Neural cell (in vitro differentiated cells): ENCODE measurements around the gene ALX4. TPM values are rescaled to one million over a fixed set of nuclear protein-coding genes. Genes with fewer than 3 reads are reported as not detected.

Experiments
- H2AFZ ChIP-seq: fragments of 200-600, 300-800 bp; sonication (generic), shearing (Covaris generic); 2 replicates; pipeline ENCODE4 v1.6.0; 2014; ENCODE audit warnings: low read depth, mild to moderate bottlenecking, antibody characterized with exemption, low read length, moderate library complexity
- H3F3A ChIP-seq: fragments of 200-600 bp; shearing (Covaris generic); 2 replicates; pipeline ENCODE4 v1.6.1; 2016; ENCODE audit warnings: mild to moderate bottlenecking, moderate library complexity, mixed read lengths, antibody characterized with exemption, low read length; ENCODE audit not compliant: insufficient read depth, poor library complexity, severe bottlenecking
- H3K27ac ChIP-seq: fragments of 200-600, 300-800 bp; sonication (generic), shearing (Covaris generic); 2 replicates; pipeline ENCODE4 v1.5.1; 2014; ENCODE audit warnings: mild to moderate bottlenecking, low read length, moderate library complexity
- H3K27me3 ChIP-seq: fragments of 300-800, 200-600 bp; sonication (generic), shearing (Covaris generic); 2 replicates; pipeline ENCODE4 v1.6.0; 2014; ENCODE audit warnings: mild to moderate bottlenecking, low read depth, low read length, moderate library complexity; ENCODE audit not compliant: insufficient read depth
- H3K36me3 ChIP-seq: fragments of 300-800, 200-600 bp; sonication (generic), shearing (Covaris generic); 2 replicates; pipeline ENCODE4 v1.5.1; 2014; ENCODE audit warnings: mild to moderate bottlenecking, antibody characterized with exemption, low read length, moderate library complexity; ENCODE audit not compliant: insufficient read depth
- H3K4me2 ChIP-seq: fragments of 300-800, 200-600 bp; sonication (generic), shearing (Covaris generic); 2 replicates; pipeline ENCODE4 v1.6.0; 2014; ENCODE audit warnings: mild to moderate bottlenecking, low read length
- H3K4me3 ChIP-seq: fragments of 300-800, 200-600 bp; sonication (generic), shearing (Covaris generic); 2 replicates; pipeline ENCODE4 v1.5.1; 2014; ENCODE audit warnings: mild to moderate bottlenecking, low read length, moderate library complexity
- H3K79me2 ChIP-seq: fragments of 200-600 bp; shearing (Covaris generic); replicated peaks from 2 replicates; pipeline ENCODE4 v1.6.0; 2014; ENCODE audit warnings: mild to moderate bottlenecking, low read length, moderate library complexity; ENCODE audit not compliant: insufficient read depth
- H3K9ac ChIP-seq: fragments of 300-800, 200-600 bp; sonication (generic), shearing (Covaris generic); 2 replicates; pipeline ENCODE4 v1.6.1; 2016; ENCODE audit warnings: mild to moderate bottlenecking, low read length, mixed read lengths
- H3K9me2 ChIP-seq: fragments of 200-600 bp; shearing (Covaris generic); 2 replicates; pipeline ENCODE4 v1.6.1; 2016; ENCODE audit warnings: mild to moderate bottlenecking, low read length, mixed read lengths; ENCODE audit not compliant: insufficient read depth
- H3K9me3 ChIP-seq: fragments of 200-600, 300-800 bp; sonication (generic), shearing (Covaris generic); 2 replicates; pipeline ENCODE4 v1.6.1; 2016; ENCODE audit warnings: mild to moderate bottlenecking, mixed run types, low read length, moderate library complexity, mixed read lengths
- H4K20me1 ChIP-seq: fragments of 200-600 bp; shearing (Covaris generic); 2 replicates; pipeline ENCODE4 v1.6.1; 2016; ENCODE audit warnings: mild to moderate bottlenecking, mixed run types; ENCODE audit not compliant: insufficient read depth
- EP300 ChIP-seq: fragments of 450-650 bp; conservative IDR thresholded peaks from 2 replicates; pipeline ENCODE4 v1.6.1; 2014; ENCODE audit warnings: antibody characterized with exemption, mild to moderate bottlenecking, moderate library complexity; ENCODE audit not compliant: poor library complexity, severe bottlenecking
- EZH2 ChIP-seq: fragments of 200-600, 300-800 bp; shearing (Covaris generic), sonication (generic); IDR thresholded peaks from 2 replicates; pipeline ENCODE4 v1.6.1; 2014; ENCODE audit warnings: antibody characterized with exemption, low read length, borderline replicate concordance, mild to moderate bottlenecking; ENCODE audit not compliant: insufficient read depth, poor library complexity, severe bottlenecking
- MXI1 ChIP-seq: fragments of 450-650 bp; conservative IDR thresholded peaks from 2 replicates; pipeline ENCODE4 v1.6.1; 2014; ENCODE audit warnings: antibody characterized with exemption, mild to moderate bottlenecking; ENCODE audit not compliant: poor library complexity, severe bottlenecking
- POLR2AphosphoS5 ChIP-seq: IDR thresholded peaks from 2 replicates; pipeline ENCODE4 v1.6.1; 2012
- RAD21 ChIP-seq: fragments of 450-650 bp; conservative IDR thresholded peaks from 2 replicates; pipeline ENCODE4 v1.6.1; 2014; ENCODE audit warnings: antibody characterized with exemption, mild to moderate bottlenecking, moderate library complexity
- SMC3 ChIP-seq: fragments of 450-650 bp; conservative IDR thresholded peaks from 2 replicates; pipeline ENCODE4 v1.6.1; 2014; ENCODE audit warnings: antibody characterized with exemption, mild to moderate bottlenecking, moderate library complexity; ENCODE audit not compliant: poor library complexity
- TAF1 ChIP-seq: IDR thresholded peaks from 2 replicates; pipeline ENCODE4 v1.6.1; 2012; ENCODE audit warnings: low read depth
- polyA plus RNA-seq: library from polyadenylated mRNA; depleted of rRNA; stranded (reverse); fragments of >200 nt; gene quantifications from 2 replicates; pipeline ENCODE4 v1.2.3, GENCODE V29; 2014
- TF ChIP-seq, protein P1 (sequence below): IDR thresholded peaks from 2 replicates; pipeline ENCODE4 v1.6.1; 2012; ENCODE audit warnings: borderline replicate concordance
- TF ChIP-seq, protein P2 (sequence below): fragments of 450-650 bp; IDR thresholded peaks from 2 replicates; pipeline ENCODE4 v1.5.1; 2014; ENCODE audit warnings: antibody characterized with exemption, mild to moderate bottlenecking, moderate library complexity; ENCODE audit not compliant: poor library complexity, severe bottlenecking

ALX4 gene
- polyA plus RNA-seq, 1 donor from 2014 or later = not detected

GRCh38 chr11:44224867-44225501 is 85.0 kb downstream of the ALX4 start:
- no peaks in the 10 kb centered on the region for H3K36me3 ChIP-seq
- no peaks in the 10 kb centered on the region for H3K79me2 ChIP-seq
- no peak overlapping the region for H3K9ac ChIP-seq
- no peak overlapping the region for H3K4me2 ChIP-seq
- H4K20me1 ChIP-seq = no peaks in the 10 kb centered on the region
- H3K27ac ChIP-seq = no peak overlapping the region
- no peak overlapping the region for H3K4me3 ChIP-seq
- H3K9me3 ChIP-seq = no peaks in the 10 kb centered on the region
- H2AFZ ChIP-seq = no peak overlapping the region
- no peaks in the 10 kb centered on the region for H3K9me2 ChIP-seq
- no peaks in the 10 kb centered on the region for H3F3A ChIP-seq
- no peaks in the 10 kb centered on the region for H3K27me3 ChIP-seq
- no peak for TF ChIP-seq EP300
- no peak for TF ChIP-seq POLR2AphosphoS5
- TF ChIP-seq TAF1 = no peak
- no peak for TF ChIP-seq RAD21
- no peak for TF ChIP-seq MXI1
- TF ChIP-seq EZH2 = no peak
- TF ChIP-seq SMC3 = no peak
- TF ChIP-seq, protein P1, sequence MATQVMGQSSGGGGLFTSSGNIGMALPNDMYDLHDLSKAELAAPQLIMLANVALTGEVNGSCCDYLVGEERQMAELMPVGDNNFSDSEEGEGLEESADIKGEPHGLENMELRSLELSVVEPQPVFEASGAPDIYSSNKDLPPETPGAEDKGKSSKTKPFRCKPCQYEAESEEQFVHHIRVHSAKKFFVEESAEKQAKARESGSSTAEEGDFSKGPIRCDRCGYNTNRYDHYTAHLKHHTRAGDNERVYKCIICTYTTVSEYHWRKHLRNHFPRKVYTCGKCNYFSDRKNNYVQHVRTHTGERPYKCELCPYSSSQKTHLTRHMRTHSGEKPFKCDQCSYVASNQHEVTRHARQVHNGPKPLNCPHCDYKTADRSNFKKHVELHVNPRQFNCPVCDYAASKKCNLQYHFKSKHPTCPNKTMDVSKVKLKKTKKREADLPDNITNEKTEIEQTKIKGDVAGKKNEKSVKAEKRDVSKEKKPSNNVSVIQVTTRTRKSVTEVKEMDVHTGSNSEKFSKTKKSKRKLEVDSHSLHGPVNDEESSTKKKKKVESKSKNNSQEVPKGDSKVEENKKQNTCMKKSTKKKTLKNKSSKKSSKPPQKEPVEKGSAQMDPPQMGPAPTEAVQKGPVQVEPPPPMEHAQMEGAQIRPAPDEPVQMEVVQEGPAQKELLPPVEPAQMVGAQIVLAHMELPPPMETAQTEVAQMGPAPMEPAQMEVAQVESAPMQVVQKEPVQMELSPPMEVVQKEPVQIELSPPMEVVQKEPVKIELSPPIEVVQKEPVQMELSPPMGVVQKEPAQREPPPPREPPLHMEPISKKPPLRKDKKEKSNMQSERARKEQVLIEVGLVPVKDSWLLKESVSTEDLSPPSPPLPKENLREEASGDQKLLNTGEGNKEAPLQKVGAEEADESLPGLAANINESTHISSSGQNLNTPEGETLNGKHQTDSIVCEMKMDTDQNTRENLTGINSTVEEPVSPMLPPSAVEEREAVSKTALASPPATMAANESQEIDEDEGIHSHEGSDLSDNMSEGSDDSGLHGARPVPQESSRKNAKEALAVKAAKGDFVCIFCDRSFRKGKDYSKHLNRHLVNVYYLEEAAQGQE = no peak
- TF ChIP-seq, protein P2, sequence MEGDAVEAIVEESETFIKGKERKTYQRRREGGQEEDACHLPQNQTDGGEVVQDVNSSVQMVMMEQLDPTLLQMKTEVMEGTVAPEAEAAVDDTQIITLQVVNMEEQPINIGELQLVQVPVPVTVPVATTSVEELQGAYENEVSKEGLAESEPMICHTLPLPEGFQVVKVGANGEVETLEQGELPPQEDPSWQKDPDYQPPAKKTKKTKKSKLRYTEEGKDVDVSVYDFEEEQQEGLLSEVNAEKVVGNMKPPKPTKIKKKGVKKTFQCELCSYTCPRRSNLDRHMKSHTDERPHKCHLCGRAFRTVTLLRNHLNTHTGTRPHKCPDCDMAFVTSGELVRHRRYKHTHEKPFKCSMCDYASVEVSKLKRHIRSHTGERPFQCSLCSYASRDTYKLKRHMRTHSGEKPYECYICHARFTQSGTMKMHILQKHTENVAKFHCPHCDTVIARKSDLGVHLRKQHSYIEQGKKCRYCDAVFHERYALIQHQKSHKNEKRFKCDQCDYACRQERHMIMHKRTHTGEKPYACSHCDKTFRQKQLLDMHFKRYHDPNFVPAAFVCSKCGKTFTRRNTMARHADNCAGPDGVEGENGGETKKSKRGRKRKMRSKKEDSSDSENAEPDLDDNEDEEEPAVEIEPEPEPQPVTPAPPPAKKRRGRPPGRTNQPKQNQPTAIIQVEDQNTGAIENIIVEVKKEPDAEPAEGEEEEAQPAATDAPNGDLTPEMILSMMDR = no peak

DNA sequence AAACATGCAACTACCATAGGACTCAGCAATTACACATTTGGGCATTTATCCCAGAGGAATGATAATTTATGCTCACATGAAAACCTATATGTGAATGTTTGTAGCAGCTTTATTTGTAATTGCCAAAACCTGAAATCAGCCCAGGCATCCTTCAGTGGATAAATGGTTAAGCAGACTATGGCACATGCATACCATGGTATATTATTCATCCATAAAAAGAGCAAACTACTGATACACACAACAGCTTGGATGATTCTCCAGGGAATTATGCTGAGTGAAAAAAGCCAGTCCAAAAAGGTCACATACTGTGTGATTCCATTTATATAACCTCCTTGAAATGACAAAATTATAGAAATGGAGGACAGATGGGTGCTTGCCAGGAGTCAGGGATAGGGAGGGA is 86.7 kb downstream of the ALX4 start:
- H3K9me3 ChIP-seq = no peaks in the 10 kb centered on the region
- H3K4me2 ChIP-seq = no peak overlapping the region

More for the DNA sequence above, 86.7 kb downstream of the ALX4 start:
- H3K9ac ChIP-seq = no peak overlapping the region
- TF ChIP-seq SMC3 (no peak), POLR2AphosphoS5 (no peak)
- H3K36me3 ChIP-seq = no peaks in the 10 kb centered on the region
- H3F3A ChIP-seq = no peaks in the 10 kb centered on the region
- H2AFZ ChIP-seq = no peak overlapping the region
- no peaks in the 10 kb centered on the region for H4K20me1 ChIP-seq
- H3K9me2 ChIP-seq = no peaks in the 10 kb centered on the region
- no peak overlapping the region for H3K4me3 ChIP-seq
- no peak overlapping the region for H3K27ac ChIP-seq
- no peaks in the 10 kb centered on the region for H3K79me2 ChIP-seq
- no peaks in the 10 kb centered on the region for H3K27me3 ChIP-seq
